Stimulated activated CD8-positive, alpha-beta memory T cell treated with anti-CD3 and anti-CD28 coated beads, Interleukin-4, amount 100 ng/mL, for 1 hour (primary cell): ENCODE results near the gene FAM171A1.

Source experiments
- DNase-seq, 2 donors: peaks; one replicate each; pipeline ENCODE4 v3.0.0-alpha.2; 2020; ENCODE audit warnings: low read depth in 2 of 2, low spot score in 1 of 2

FAM171A1 gene

GRCh38 chr10:15181576-15182156 is 189.4 kb downstream of the FAM171A1 start:
- DNase-seq, result no peak

DNA sequence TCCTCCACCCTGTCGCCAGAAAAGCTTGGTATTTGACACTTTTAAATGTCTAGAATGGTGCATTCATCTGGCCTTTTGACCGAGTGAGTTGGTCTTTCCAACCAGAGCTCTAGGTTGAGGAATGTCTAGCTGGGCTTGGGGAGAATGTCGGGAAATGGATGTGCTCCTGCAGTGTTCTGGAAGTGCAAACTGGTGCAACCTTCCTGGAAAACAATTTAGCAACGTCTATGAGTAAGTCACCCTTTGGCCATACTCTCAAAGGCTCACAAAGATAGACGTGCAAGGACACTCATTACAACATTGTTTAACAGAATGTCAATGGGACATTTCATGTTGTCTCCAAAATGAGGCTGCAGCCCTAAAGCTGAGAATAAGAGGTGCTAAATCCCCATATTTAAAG is 190.4 kb downstream of the FAM171A1 start:
- no peak for DNase-seq

GRCh38 chr10:15176269-15176668 is 194.8 kb downstream of the FAM171A1 start:
- DNase-seq, result no peak

DNA sequence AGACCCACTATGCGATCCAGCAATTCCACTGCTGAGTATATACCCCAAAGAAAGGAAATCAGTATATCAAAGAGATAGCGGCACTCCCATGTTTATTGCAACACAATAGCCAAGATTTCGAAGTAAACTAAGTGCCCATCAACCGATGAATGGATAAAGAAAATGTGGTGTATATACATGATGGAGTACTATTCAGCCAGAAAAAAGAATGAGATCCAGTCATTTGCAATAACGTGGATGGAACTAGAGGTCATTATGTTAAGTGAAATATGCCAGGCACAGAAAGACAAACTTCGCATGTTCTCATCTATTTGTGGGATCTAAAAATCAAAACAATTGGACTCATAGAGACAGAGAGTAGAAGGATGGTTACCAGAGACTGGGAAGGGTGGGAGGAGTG is 195.5 kb downstream of the FAM171A1 start:
- no peak for DNase-seq

DNA sequence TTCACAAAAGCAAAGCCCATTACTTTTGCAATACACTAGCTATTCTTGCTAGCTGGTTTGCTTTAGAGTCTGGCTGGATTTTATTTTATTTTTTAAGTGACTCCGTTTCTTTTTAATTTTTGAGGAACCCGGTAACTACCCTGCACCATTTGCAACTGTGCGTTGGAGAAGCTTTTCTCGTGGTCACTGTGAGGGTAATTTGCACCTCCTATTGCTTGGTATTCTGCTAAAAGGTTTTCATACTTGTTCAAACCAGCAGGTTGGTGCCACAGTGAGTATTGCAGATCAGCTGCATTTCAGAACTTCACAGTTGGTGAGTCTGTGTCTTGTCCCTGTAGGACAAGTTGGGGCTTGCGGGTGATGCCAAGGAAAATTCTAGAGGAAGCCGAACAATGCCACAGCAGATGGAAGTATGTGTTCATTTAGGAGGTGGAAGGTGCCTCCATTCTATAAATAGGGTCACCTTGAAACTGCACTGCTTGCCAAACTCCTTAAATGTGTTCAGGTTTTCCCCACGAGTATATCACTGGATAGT is 198.7 kb downstream of the FAM171A1 start:
- DNase-seq, result no peak

DNA sequence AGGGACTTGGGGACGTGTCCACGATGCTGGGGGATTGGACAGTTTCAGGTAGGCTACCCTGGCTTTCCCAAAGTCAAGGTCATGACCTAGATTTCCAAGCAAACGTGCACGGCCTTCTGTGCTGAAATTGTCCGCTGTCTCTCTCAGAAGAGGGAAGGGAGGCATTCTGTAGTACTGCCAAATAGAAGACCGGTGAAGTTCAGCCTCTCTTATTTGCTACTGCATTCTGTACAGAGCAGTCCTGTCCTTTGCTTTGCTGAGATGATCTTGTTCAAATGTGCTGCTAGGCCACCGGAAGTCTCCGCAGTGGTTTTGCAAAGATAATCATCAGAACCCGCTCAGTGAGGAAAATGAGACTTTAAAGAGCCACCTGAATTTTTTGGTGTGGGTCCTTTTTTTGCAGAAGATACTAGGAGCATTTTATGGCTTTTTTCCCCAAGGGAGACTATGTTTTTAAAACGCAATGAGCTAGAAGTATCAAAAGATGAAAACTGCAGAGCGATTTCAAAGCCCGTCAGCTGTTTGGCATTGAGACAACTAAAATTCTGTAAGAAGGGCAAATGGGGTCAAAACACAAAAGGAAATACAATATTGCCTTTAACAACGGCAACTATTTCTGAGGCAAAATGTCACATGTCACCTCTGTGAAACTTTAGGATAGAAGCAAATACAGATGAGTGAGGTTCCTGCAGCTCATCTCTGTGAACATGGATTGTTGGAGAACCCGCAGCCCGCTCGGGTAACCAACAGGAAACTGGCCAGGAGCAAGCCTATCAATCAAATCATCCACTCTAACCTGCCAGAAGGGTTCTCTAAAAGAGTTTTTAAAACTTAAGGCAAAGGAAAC is 201.3 kb downstream of the FAM171A1 start:
- peak in 1 of 2 donors; percentile 33 for DNase-seq

GRCh38 chr10:15168786-15169554 is 202.1 kb downstream of the FAM171A1 start:
- DNase-seq, result peak; percentile 96 to 97

GRCh38 chr10:15168291-15168785 is 202.8 kb downstream of the FAM171A1 start, which contains the start of gene NMT2:
TSS of gene NMT2 (minus strand) at chr10:15168693. CDS start at chr10:15168612, 81 bp downstream.
- DNase-seq, result peak in 1 of 2 donors; percentile 36

DNA sequence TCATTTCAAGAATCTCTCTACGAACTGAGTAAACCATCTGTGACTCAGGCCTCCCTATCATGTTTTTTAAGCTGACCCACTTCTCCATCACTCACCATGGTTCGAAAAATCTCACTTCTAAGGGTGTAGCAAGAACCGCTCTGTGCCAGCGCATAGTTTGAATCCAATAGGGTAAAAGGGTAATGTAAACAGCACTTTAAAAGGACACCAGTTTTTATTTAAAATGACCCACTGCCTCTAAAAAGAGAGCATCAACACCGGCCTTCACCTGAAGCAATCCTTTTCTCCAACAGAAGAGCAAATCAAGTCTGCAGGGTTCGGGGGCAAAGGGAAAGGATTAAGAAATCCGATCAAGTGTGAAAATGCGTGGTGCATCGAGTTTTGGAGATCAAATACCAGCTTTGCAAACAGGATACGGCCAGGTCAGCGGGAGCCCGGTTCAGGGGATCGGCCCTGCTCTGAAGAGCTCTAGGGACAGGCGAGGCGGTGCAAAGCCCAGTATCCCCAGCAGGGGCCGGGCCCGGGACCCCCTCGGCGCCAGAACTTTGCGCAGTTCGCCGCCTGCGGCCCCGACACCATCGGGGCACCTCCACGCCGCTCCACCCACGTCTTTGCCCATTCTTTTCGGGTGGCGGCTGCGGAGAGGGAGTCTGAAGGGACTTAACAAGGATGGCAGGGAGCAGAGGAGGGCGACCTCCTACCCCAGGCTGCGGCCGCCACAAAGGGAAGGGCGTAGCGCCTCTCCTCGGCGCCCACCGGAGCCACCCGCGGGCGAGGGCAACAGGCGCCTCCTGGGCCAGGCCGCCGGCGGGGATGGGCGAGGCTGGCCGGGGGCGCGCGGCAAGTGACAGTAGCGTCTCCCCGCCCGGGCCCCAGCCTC is 203.4 kb downstream of the FAM171A1 start:
- no peak for DNase-seq

DNA sequence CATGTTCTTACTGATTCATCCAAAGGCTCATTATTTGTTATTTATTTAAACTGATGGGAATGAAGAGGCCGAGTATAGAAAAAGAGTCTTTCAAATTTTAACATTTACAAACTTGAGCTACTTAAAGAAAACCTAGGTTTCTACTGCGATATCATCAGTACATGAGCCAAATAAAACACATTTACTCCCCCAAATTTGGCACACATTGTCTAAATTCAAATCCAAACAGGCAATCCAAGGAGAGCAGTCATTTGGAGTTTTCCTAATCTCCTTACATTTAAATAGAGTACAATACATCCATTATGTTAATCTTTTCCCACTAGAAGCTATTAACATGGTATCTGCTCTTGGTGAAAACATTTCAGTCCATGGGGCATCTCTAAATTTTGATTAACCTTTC is 204.8 kb downstream of the FAM171A1 start:
- DNase-seq, result no peak

DNA sequence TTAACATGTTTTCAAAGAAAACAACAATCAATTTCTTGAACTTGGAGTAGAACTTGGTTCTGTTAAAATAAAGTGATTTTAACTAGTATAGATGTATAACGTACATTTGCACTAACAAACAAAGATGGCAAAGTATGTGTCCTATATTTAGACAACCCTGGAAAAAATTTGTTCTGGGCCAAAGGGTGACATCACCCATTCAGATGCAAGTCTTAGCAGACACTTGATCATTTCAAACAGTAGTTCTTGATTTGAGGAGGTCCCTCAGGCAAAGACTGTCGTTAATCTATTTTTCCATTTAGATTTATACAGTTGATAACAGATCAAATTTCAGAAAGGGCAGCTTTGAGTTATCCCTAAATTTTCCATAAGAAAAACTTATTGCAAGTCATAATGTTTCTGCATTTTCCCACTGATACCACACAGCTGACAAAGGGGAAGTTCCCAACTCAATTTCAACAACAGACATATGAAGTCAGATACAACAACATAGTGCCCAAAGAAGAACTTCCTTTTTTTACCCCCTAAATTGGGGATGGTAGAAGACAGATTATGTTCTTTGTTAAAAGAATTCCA is 207.7 kb downstream of the FAM171A1 start:
- DNase-seq, result no peak
